Keratinocyte (primary cell): ENCODE results near the gene ULK3. TPM values are rescaled to one million over a fixed set of nuclear protein-coding genes. Genes with fewer than 3 reads are reported as not detected.

Source experiments
- DNase-seq: peaks from one replicate; pipeline ENCODE4 v3.0.0-alpha.2; 2011; ENCODE audit warnings: low read depth, missing footprints, low spot score
- FAIRE-seq: peaks from 2 replicates; lab custom pipeline; 2011; peaks lifted over from hg19 to GRCh38; lab: Jason Lieb, UNC
- H2AFZ ChIP-seq: 2 replicates; pipeline ENCODE4 v1.6.0; 2012; ENCODE audit warnings: low read length, control low read depth, inconsistent platforms; ENCODE audit not compliant: control insufficient read depth
- H3K27ac ChIP-seq: 2 replicates; pipeline ENCODE4 v1.5.1; 2011; ENCODE audit warnings: low read length; ENCODE audit not compliant: control insufficient read depth, insufficient read depth
- H3K27me3 ChIP-seq: 3 replicates; pipeline ENCODE4 v1.6.0; 2011; ENCODE audit warnings: low read length; ENCODE audit not compliant: control insufficient read depth, insufficient read depth; ENCODE audit errors: extremely low read depth
- H3K36me3 ChIP-seq, 2 experiments: 2 replicates in 1 of 2; 3 replicates in 1 of 2; pipeline ENCODE4 v1.5.1; 2011; ENCODE audit warnings: low read length in 2 of 2, mild to moderate bottlenecking in 1 of 2; ENCODE audit not compliant: control insufficient read depth in 2 of 2, insufficient read depth in 2 of 2; ENCODE audit errors: extremely low read depth in 1 of 2
- H3K4me1 ChIP-seq: 3 replicates; pipeline ENCODE4 v1.5.1; 2011; ENCODE audit warnings: low read length; ENCODE audit not compliant: control insufficient read depth, insufficient read depth; ENCODE audit errors: extremely low read depth
- H3K4me2 ChIP-seq: 3 replicates; pipeline ENCODE4 v1.6.0; 2011; ENCODE audit warnings: low read depth, low read length; ENCODE audit not compliant: control insufficient read depth, insufficient read depth; ENCODE audit errors: extremely low read depth
- H3K4me3 ChIP-seq, 3 experiments: fragments of 200-600 bp in 1 of 3; sonication (generic) in 1 of 3; 2 replicates in 2 of 3; 3 replicates in 1 of 3; pipeline ENCODE4 v1.5.1; 2011 to 2016; ENCODE audit warnings: low read length in 3 of 3, mild to moderate bottlenecking in 3 of 3, control low read depth in 2 of 3, inconsistent platforms in 1 of 3, low read depth in 1 of 3, mixed read lengths in 1 of 3, mixed run types in 1 of 3, moderate library complexity in 1 of 3; ENCODE audit not compliant: control insufficient read depth in 2 of 3, insufficient read depth in 2 of 3; ENCODE audit errors: extremely low read depth in 1 of 3
- H3K79me2 ChIP-seq: 2 replicates; pipeline ENCODE4 v1.6.0; 2012; ENCODE audit warnings: low read length; ENCODE audit not compliant: control insufficient read depth, insufficient read depth
- H3K9ac ChIP-seq: 3 replicates; pipeline ENCODE4 v1.6.0; 2011; ENCODE audit warnings: low read length; ENCODE audit not compliant: control insufficient read depth, insufficient read depth; ENCODE audit errors: extremely low read depth
- H3K9me1 ChIP-seq: 3 replicates; pipeline ENCODE4 v1.6.0; 2011; ENCODE audit warnings: low read length; ENCODE audit not compliant: control insufficient read depth, insufficient read depth; ENCODE audit errors: extremely low read depth
- H3K9me3 ChIP-seq: 2 replicates; pipeline ENCODE4 v1.5.1; 2012; ENCODE audit warnings: low read depth, low read length; ENCODE audit not compliant: control insufficient read depth
- H4K20me1 ChIP-seq: 3 replicates; pipeline ENCODE4 v1.6.0; 2011; ENCODE audit warnings: low read length; ENCODE audit not compliant: control insufficient read depth, insufficient read depth; ENCODE audit errors: extremely low read depth
- EZH2 ChIP-seq: IDR thresholded peaks from one replicate; pipeline ENCODE4 v1.6.1; 2012; ENCODE audit warnings: inconsistent platforms, mild to moderate bottlenecking, low read length, moderate library complexity
- dilution Hi-C: fragments of 300-500 bp; cut with MboI; formaldehyde crosslinking; loops from one replicate; pipeline ENCODE4 v1.7.0; 2020; ENCODE audit warnings: low sequenced_read_pairs; ENCODE audit not compliant: extremely low pct_ligation_motif_present
- polyA plus RNA-seq, 5 experiments: library from polyadenylated mRNA; depleted of rRNA in 3 of 5; stranded (reverse) in 3 of 5; stranded (forward) in 1 of 5; unstranded in 1 of 5; fragments of >200 nt; gene quantifications; 1 replicate in 1 of 5; 2 replicates in 3 of 5; 3 replicates in 1 of 5; pipeline versions ENCODE4 v1.2.1 to v1.2.3, GENCODE V29; 2011 to 2012; ENCODE audit warnings: missing spikeins in 2 of 5, low read depth in 1 of 5, low replicate concordance in 1 of 5
- TF ChIP-seq, protein P1 (sequence below), 3 experiments: IDR thresholded peaks in 1 of 3; conservative IDR thresholded peaks in 1 of 3; optimal IDR thresholded peaks in 1 of 3; 2 replicates in 2 of 3; 3 replicates in 1 of 3; pipeline versions ENCODE3 to v1.5.1; 2011; ENCODE audit warnings: low read length in 3 of 3, mild to moderate bottlenecking in 3 of 3, moderate library complexity in 2 of 3, control low read depth in 1 of 3, inconsistent platforms in 1 of 3; ENCODE audit not compliant: insufficient read depth in 2 of 3; ENCODE audit errors: extremely low read depth in 1 of 3

Gene ULK3
- polyA plus RNA-seq, 1 donor (not counting 4 experiments of a cell fraction or from before 2014, with no cell fraction given): 16.5 TPM

DNA sequence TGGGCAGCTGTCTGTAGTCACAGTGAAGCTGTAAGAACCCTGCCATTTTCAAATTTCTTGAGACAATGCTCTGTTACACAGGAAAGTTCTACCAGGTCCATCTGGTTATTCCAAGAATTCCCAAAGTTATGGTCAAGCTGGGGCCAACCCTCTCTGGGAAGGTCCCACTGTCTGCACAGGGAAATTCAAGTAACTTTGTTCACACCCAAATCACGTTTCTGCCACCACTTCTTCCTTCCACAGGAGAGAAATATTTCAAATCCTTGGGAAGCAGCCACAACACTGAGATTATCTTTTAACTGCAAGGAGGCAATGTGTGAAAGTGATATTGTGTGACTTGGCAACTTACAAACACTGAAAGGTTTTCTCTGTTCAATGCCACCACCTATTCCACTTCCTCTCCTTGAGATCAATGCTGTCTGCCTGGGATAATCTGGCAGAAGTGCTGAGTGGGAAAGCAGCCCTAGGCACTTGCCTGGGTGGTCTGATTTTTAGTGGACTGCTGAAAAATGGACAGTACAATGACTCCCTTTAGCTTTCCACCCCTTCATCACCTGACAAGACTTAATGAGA lies 24.6 kb upstream of the ULK3 start:
- peaks cover 57% of the 10 kb centered on the region for H3K79me2 ChIP-seq

DNA sequence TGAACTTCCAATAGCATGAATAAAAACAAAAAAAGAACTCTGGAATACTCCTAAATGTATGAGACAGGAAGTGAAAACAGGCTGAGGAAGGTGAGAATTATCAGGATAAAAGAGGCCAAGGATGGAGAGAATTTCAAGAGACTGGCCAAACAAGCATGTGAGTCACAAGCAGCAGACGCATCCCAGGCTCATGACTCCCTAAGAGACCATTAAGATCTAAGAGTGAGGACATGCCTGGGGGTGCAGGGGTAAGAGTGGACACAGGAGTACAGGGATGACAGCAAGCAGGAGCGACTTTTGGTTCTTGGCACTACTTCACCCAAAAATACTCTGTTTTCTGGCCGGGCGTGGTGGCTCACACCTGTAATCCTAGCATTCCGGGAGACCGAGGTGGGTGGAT lies 23.1 kb upstream of the ULK3 start:
- TF ChIP-seq EZH2: no peak
- TF ChIP-seq, protein P1, sequence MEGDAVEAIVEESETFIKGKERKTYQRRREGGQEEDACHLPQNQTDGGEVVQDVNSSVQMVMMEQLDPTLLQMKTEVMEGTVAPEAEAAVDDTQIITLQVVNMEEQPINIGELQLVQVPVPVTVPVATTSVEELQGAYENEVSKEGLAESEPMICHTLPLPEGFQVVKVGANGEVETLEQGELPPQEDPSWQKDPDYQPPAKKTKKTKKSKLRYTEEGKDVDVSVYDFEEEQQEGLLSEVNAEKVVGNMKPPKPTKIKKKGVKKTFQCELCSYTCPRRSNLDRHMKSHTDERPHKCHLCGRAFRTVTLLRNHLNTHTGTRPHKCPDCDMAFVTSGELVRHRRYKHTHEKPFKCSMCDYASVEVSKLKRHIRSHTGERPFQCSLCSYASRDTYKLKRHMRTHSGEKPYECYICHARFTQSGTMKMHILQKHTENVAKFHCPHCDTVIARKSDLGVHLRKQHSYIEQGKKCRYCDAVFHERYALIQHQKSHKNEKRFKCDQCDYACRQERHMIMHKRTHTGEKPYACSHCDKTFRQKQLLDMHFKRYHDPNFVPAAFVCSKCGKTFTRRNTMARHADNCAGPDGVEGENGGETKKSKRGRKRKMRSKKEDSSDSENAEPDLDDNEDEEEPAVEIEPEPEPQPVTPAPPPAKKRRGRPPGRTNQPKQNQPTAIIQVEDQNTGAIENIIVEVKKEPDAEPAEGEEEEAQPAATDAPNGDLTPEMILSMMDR (optimal IDR thresholded peaks at IDR 0.05 in 1 of 3, IDR thresholded peaks at IDR 0.05 in 1 of 3, conservative IDR thresholded peaks at IDR 0.05 in 1 of 3; ENCODE audit: extremely low read depth in 1 of 3, insufficient read depth in 2 of 3, low read length in 3 of 3): no peak
- dilution Hi-C loops: no loop called here
- H3K9ac ChIP-seq: peak overlapping the region; percentile 28
- peak overlapping the region; percentile 68 for H3K4me2 ChIP-seq
- peaks cover 50% of the 10 kb centered on the region for H3K79me2 ChIP-seq
- H3K9me1 ChIP-seq: peaks cover 8% of the 10 kb centered on the region
- H3K4me1 ChIP-seq: peaks cover 74% of the 10 kb centered on the region
- DNase-seq: no peak
- H3K36me3 ChIP-seq: peaks cover 1 to 3% of the 10 kb centered on the region in 2 experiments
- H3K4me3 ChIP-seq: peak overlapping the region in 1 of 3 experiments; percentile 30
- no peaks in the 10 kb centered on the region for H3K27me3 ChIP-seq
- H3K9me3 ChIP-seq: no peaks in the 10 kb centered on the region
- peak overlapping the region; percentile 62 for H3K27ac ChIP-seq
- H4K20me1 ChIP-seq: peaks cover 10% of the 10 kb centered on the region
- no peak overlapping the region for H2AFZ ChIP-seq
- FAIRE-seq: no peak

More for the DNA sequence above, 24.6 kb upstream of the ULK3 start:
- H3K9me3 ChIP-seq: no peaks in the 10 kb centered on the region
- peaks cover 8% of the 10 kb centered on the region for H3K9me1 ChIP-seq
- no peaks in the 10 kb centered on the region for H3K27me3 ChIP-seq
- DNase-seq: no peak
- H3K9ac ChIP-seq: no peak overlapping the region
- peaks cover 0 to 3% of the 10 kb centered on the region in 2 experiments for H3K36me3 ChIP-seq
- TF ChIP-seq, protein P1 (optimal IDR thresholded peaks at IDR 0.05 in 1 of 3, IDR thresholded peaks at IDR 0.05 in 1 of 3, conservative IDR thresholded peaks at IDR 0.05 in 1 of 3; ENCODE audit: extremely low read depth in 1 of 3, insufficient read depth in 2 of 3, low read length in 3 of 3): no peak
- H3K4me2 ChIP-seq: no peak overlapping the region
- H3K27ac ChIP-seq: no peak overlapping the region
- no peak overlapping the region for H3K4me3 ChIP-seq
- FAIRE-seq: no peak
- H4K20me1 ChIP-seq: peaks cover 13% of the 10 kb centered on the region
- dilution Hi-C loops: no loop called here
- peaks cover 81% of the 10 kb centered on the region for H3K4me1 ChIP-seq
- H2AFZ ChIP-seq: no peak overlapping the region
